MV-4-11 (cell line): ENCODE data around the gene ALX3.

ENCODE experiments used
- DNase-seq: peaks from one replicate; lab custom pipeline; 2025; lab: John Stamatoyannopoulos, UW

Gene ALX3

GRCh38 chr1:110070671-110071242, at the start of gene ALX3:
Gene ALX3, minus strand, starts transcription at chr1:110070672. Its CDS starts 60 bp downstream, at chr1:110070612.
- no peak for DNase-seq

GRCh38 chr1:110119843-110120242, 49.4 kb upstream of the ALX3 start:
- no peak for DNase-seq

GRCh38 chr1:110118636-110119396, 48.3 kb upstream of the ALX3 start:
- DNase-seq = no peak

GRCh38 chr1:110114784-110115183, 44.3 kb upstream of the ALX3 start:
- no peak for DNase-seq

GRCh38 chr1:110114173-110114572, 43.7 kb upstream of the ALX3 start:
- no peak for DNase-seq

- DNase-seq = no peak
Observed at GRCh38 chr1:110113551-110113950, 43.1 kb upstream of the ALX3 start.

- no peak for DNase-seq
Observed at GRCh38 chr1:110112656-110113055, 42.2 kb upstream of the ALX3 start.

- no peak for DNase-seq
Observed at GRCh38 chr1:110112143-110112542, 41.7 kb upstream of the ALX3 start, which contains the start of gene UBL4B. Gene UBL4B, plus strand, starts transcription at chr1:110112443. Its CDS starts 92 bp downstream, at chr1:110112535.

GRCh38 chr1:110111081-110111480, 40.6 kb upstream of the ALX3 start:
- DNase-seq = no peak

- no peak for DNase-seq
Observed at GRCh38 chr1:110107867-110108469, 37.5 kb upstream of the ALX3 start.

GRCh38 chr1:110106013-110106941, 35.8 kb upstream of the ALX3 start:
- peak; percentile 56 for DNase-seq

- peak; percentile 36 for DNase-seq
Observed at GRCh38 chr1:110102081-110102480, 31.6 kb upstream of the ALX3 start.

GRCh38 chr1:110100335-110100734, 29.9 kb upstream of the ALX3 start:
- DNase-seq = no peak

- DNase-seq = no peak
Observed at GRCh38 chr1:110098222-110099026, 28.0 kb upstream of the ALX3 start.

GRCh38 chr1:110097507-110098221, 27.2 kb upstream of the ALX3 start:
- no peak for DNase-seq

- DNase-seq = no peak
Observed at GRCh38 chr1:110094931-110095654, 24.6 kb upstream of the ALX3 start.

GRCh38 chr1:110092991-110093390, 22.5 kb upstream of the ALX3 start:
- no peak for DNase-seq

- no peak for DNase-seq
Observed at GRCh38 chr1:110091791-110092190, 21.3 kb upstream of the ALX3 start.

GRCh38 chr1:110091381-110091780, 20.9 kb upstream of the ALX3 start:
- DNase-seq = no peak
